Choroid plexus epithelial cell (primary cell): ENCODE data around the gene KCNMB2.

ENCODE experiments used
- DNase-seq: peaks from one replicate; pipeline ENCODE4 v3.0.0-alpha.2; 2010; ENCODE audit warnings: low read depth
- H3K4me3 ChIP-seq: 2 replicates; pipeline ENCODE4 v1.5.1; 2011; ENCODE audit warnings: low read depth, mild to moderate bottlenecking, control low read depth, low read length, moderate library complexity
- TF ChIP-seq, protein P1 (sequence below): conservative IDR thresholded peaks from 2 replicates; pipeline ENCODE4 v1.5.1; 2011; ENCODE audit warnings: low read depth, mild to moderate bottlenecking, control low read depth, inconsistent platforms, low read length, moderate library complexity

Gene KCNMB2

DNA sequence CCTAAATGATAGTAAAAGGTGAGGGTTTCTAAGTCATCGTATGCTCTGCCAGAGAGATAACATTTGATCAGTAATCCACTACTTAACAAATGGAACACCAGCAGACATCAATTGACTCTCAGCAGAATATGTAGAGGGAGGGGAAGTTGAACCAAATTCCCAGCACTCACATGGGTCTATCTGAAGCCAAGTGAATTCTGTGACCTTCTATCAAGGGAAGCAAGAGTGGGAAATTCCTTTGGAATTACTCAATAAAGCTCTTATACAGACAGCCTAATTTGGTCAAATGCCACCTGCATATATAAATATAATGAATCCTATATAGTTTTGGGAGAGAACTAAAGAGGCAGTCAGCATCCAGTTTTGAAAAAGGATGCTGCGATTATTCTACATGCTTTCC is 15.8 kb upstream of the KCNMB2 start:
- H3K4me3 ChIP-seq = no peak overlapping the region
- TF ChIP-seq, protein P1, sequence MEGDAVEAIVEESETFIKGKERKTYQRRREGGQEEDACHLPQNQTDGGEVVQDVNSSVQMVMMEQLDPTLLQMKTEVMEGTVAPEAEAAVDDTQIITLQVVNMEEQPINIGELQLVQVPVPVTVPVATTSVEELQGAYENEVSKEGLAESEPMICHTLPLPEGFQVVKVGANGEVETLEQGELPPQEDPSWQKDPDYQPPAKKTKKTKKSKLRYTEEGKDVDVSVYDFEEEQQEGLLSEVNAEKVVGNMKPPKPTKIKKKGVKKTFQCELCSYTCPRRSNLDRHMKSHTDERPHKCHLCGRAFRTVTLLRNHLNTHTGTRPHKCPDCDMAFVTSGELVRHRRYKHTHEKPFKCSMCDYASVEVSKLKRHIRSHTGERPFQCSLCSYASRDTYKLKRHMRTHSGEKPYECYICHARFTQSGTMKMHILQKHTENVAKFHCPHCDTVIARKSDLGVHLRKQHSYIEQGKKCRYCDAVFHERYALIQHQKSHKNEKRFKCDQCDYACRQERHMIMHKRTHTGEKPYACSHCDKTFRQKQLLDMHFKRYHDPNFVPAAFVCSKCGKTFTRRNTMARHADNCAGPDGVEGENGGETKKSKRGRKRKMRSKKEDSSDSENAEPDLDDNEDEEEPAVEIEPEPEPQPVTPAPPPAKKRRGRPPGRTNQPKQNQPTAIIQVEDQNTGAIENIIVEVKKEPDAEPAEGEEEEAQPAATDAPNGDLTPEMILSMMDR = no peak
- no peak for DNase-seq

DNA sequence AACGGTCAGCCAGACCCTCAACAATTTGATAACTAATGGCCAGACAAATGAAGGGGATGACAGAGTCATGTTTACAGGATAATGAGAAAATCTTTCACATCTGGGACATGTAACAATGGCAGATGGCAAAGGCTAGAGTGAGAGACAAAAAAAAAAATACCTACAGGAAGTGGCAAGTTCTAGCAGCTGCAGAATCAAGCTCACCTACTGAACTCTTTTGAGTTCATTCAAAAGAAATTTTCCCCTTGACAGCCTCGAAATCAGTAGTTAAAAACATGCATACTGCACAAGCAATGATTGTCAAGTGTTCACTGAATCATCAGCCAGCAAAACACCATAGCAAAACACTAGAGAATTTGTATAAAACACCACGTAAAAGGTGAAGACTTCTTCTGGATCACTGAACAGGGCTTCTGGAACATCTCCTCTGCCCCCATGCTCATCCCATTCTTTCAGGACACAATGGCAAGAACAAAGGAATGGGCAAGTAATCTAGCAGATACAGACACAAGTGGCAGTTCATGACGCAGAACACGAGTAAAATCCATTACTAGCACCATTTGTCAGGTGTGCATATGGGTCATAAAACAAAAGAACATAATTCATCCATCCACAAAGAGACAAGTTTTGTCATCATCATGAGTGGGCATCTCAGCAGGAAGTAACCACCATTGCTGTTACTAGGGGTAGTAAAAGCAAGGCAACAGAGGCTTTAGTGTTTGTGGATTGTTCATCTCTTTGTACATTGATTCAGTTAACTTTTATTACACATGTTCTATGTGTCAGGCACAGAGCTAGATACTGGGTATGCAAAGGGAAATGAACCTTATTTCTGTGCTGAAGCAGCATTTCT is 13.8 kb upstream of the KCNMB2 start:
- no peak overlapping the region for H3K4me3 ChIP-seq
- no peak for DNase-seq
- TF ChIP-seq, protein P1 = no peak

DNA sequence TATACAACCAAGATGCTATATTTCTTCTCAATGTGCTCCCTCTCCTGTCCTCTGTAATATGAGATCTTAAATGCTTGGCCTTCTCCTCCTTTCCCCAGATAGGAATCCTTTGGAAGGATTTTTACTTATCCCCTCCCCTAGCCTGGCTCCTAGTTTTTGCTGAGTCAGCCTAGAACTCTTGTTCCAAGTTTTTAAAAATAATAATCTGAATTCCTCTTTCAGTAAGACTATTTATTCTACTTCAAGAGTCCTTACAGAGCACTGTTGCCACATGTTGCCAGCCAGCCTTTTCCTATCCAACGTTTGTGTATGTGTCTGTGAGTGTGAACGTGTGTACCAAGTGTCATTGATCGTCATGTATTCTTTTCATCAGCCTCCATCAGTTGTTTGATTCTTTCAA is 11.0 kb upstream of the KCNMB2 start:
- peak; percentile 14 for DNase-seq

DNA sequence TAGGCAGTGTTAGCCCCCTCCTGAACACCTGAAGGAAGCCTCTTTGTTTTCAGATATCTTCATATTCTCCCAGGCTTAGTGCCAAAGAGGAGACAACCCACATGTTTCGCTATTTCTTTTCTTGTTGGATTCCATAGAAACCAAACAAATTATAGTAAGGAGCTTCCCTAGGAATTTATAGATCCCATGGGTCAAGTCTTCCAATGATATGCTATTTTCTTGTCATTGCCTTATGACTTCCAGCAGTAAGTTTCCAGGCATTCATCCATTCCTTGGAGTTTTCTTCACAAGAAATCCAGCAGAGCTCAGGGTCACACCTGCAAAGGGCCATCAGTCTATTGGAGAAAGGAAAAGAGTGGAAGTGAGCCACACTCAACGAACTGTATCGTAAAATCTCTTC is 9.9 kb upstream of the KCNMB2 start:
- TF ChIP-seq, protein P1 = no peak
- DNase-seq = no peak

More for the DNA sequence above, 11.0 kb upstream of the KCNMB2 start:
- H3K4me3 ChIP-seq = no peak overlapping the region
- TF ChIP-seq, protein P1 = no peak

DNA sequence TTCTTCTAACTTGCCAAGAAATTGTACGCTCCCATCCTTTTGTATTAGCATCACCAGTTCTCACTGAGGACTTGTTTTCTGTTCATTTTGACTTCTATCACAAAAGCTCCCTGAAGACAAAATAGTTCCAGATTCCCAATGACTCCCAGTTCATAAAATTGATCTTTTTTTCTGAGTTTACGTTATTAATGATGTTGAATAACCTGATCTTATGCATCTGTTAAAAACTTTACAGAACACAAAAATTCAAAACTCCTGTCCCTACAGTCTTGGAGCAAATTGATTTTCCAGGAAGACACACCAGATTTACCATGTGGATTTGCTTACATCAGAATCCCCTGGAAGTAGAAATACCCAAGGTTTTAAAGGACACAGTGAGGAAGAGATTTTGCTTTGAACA is 8.3 kb upstream of the KCNMB2 start:
- H3K4me3 ChIP-seq = no peak overlapping the region
- no peak for DNase-seq
- TF ChIP-seq, protein P1 = no peak

More for the DNA sequence above, 9.9 kb upstream of the KCNMB2 start:
- H3K4me3 ChIP-seq = no peak overlapping the region

DNA sequence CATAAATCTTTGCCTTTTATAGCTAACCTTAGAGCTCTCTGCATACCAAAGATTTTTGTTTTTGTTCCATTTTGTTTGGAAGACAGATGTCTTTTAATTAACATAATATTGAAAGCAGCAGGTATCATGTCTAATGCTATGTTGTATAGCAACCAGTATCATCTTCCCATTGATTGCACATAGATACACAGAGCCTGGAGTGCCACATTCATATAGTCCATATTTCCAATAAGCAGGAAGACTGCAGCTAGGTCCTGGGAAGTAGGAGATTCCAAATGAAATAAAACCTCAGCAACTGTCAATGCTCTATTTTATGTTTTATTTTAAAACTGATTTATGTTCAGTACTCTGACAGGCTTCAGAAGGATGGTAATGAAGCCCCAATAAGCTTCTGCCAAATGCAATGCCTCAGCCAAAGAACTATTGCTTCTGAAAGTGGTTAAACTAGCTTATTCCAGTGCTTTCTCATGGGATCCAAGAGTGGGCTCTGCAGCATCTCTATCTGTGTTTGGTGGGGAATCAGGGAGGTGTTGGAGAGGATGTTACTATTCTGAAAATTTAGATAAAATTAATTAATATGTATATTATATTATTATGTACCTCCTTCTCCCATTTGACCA is 6.5 kb upstream of the KCNMB2 start:
- TF ChIP-seq, protein P1 = no peak
- DNase-seq = no peak

DNA sequence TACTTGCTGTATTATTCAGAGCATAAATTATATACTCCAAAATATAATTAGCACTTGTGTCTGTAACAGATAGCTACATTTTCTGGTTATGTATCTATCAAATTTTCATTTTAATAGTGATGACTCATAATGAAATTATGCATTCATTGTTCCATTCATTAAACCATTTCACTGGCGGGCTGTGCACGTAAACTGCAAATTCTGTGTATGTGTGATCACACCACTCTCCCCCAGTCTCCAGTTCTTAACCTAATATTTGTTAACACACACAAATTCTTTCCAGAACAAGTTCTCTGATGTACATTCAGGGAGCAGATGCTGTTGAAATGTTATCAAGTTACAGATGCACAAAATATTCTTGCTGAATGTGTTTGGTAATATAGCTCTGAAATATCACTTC is 3.8 kb upstream of the KCNMB2 start:
- DNase-seq = no peak
- H3K4me3 ChIP-seq = no peak overlapping the region
- TF ChIP-seq, protein P1 = no peak

More for the DNA sequence above, 6.5 kb upstream of the KCNMB2 start:
- H3K4me3 ChIP-seq = no peak overlapping the region
